Stimulated activated CD4-positive, alpha-beta T cell treated with anti-CD3 and anti-CD28 coated beads, Interleukin-1b, Interleukin-23, amount 100 ng/mL, for 48 hours (primary cell): ENCODE data around the gene POLR1C.
"Not testable (repeated sequence)": the region's sequence is repeated elsewhere in the genome, so short reads cannot be mapped to it uniquely, and the experiment has no call there.

Experiments
- DNase-seq: peaks from one replicate; pipeline ENCODE4 v3.0.0-alpha.2; 2020

Gene POLR1C

GRCh38 chr6:43493230-43493629, 23.7 kb upstream of the POLR1C start:
- DNase-seq: no peak

- no peak for DNase-seq
Observed at GRCh38 chr6:43493833-43494232, 23.1 kb upstream of the POLR1C start.

GRCh38 chr6:43494321-43494720, 22.6 kb upstream of the POLR1C start:
- DNase-seq: no peak

GRCh38 chr6:43494766-43495165, 22.1 kb upstream of the POLR1C start:
- no peak for DNase-seq

GRCh38 chr6:43495409-43495941, 21.4 kb upstream of the POLR1C start:
- no peak for DNase-seq

GRCh38 chr6:43496370-43497128, 20.3 kb upstream of the POLR1C start:
- no peak for DNase-seq

- no peak for DNase-seq
Observed at GRCh38 chr6:43497129-43497396, 19.8 kb upstream of the POLR1C start.

GRCh38 chr6:43497689-43498088, 19.2 kb upstream of the POLR1C start:
- no peak for DNase-seq

- not testable (repeated sequence) for DNase-seq
Observed at GRCh38 chr6:43498291-43498690, 18.6 kb upstream of the POLR1C start.

GRCh38 chr6:43499028-43499815, 17.7 kb upstream of the POLR1C start:
- no peak for DNase-seq

GRCh38 chr6:43500921-43501320, 16.0 kb upstream of the POLR1C start:
- no peak for DNase-seq

GRCh38 chr6:43502666-43503065, 14.2 kb upstream of the POLR1C start:
- no peak for DNase-seq

- no peak for DNase-seq
Observed at GRCh38 chr6:43503443-43503842, 13.4 kb upstream of the POLR1C start.

- DNase-seq: no peak
Observed at GRCh38 chr6:43504756-43505593, 11.9 kb upstream of the POLR1C start.

- no peak for DNase-seq
Observed at GRCh38 chr6:43505718-43506117, 11.2 kb upstream of the POLR1C start.

GRCh38 chr6:43506171-43506570, 10.7 kb upstream of the POLR1C start:
- no peak for DNase-seq

GRCh38 chr6:43506667-43507471, 10.0 kb upstream of the POLR1C start:
- peak; percentile 80 for DNase-seq

- no peak for DNase-seq
Observed at GRCh38 chr6:43508481-43509141, 8.3 kb upstream of the POLR1C start.

GRCh38 chr6:43509142-43509983, 7.5 kb upstream of the POLR1C start:
- no peak for DNase-seq

GRCh38 chr6:43509984-43510826, 6.7 kb upstream of the POLR1C start, which contains the start of gene LRRC73:
TSS of gene LRRC73 (minus strand) at chr6:43510346. CDS start at chr6:43509785, 561 bp downstream.
- peak; percentile 69 for DNase-seq
